ENCODE measurements around the gene UST. TPM values are rescaled to one million over a fixed set of nuclear protein-coding genes. Genes with fewer than 3 reads are reported as not detected.

The UST gene
- total RNA-seq, 2 donors from 2014 or later = 15.3 to 16.3 TPM

GRCh38 chr6:149074832-149075258 lies 328.0 kb downstream of the UST start:
- no peaks in the 10 kb centered on the region for H3K4me1 Mint-ChIP-seq
- H3K27me3 ChIP-seq (ENCODE audit: control insufficient read depth, insufficient read depth, low read length, poor library complexity, severe bottlenecking) = no peaks in the 10 kb centered on the region
- no peaks in the 10 kb centered on the region for H3K4me1 ChIP-seq (ENCODE audit: control insufficient read depth, insufficient read depth, low read length)
- H3K36me3 ChIP-seq (ENCODE audit: control insufficient read depth, insufficient read depth, low read length) = no peaks in the 10 kb centered on the region
- H3K9me3 ChIP-seq (ENCODE audit: control insufficient read depth, low read length) = no peaks in the 10 kb centered on the region
- H3K27ac Mint-ChIP-seq = no peak overlapping the region
- WGBS, 2 experiments (ENCODE audit: insufficient coverage in 1 of 2, insufficient read length in 1 of 2) = 78 to 93% methylated on average over 1 to 2 of the region's 2 CpGs
- no peak overlapping the region for H3K4me3 Mint-ChIP-seq
- no peaks in the 10 kb centered on the region for H3K27me3 Mint-ChIP-seq (ENCODE audit: insufficient read depth)
- no peaks in the 10 kb centered on the region for H3K9me3 Mint-ChIP-seq
- no peak overlapping the region for H3K9ac ChIP-seq (ENCODE audit: extremely low read depth, low read length, poor library complexity, severe bottlenecking)
- peaks cover 16% of the 10 kb centered on the region for H3K36me3 Mint-ChIP-seq (ENCODE audit: low read depth)
- H3K4me3 ChIP-seq (ENCODE audit: low read length) = no peak overlapping the region
- H3K27ac ChIP-seq (ENCODE audit: low read depth, low read length) = no peak overlapping the region
- no peak for TF ChIP-seq CTCF (conservative IDR thresholded peaks at IDR 0.05)
- DNase-seq = no peak

- Histone ChIP-seq H3K27me3 (ENCODE audit: control insufficient read depth, insufficient read depth, low read length, poor library complexity, severe bottlenecking) (no peaks in the 10 kb centered on the region), H3K36me3 (ENCODE audit: control insufficient read depth, insufficient read depth, low read length) (no peaks in the 10 kb centered on the region), H3K9ac (ENCODE audit: extremely low read depth, low read length, poor library complexity, severe bottlenecking) (no peak overlapping the region), H3K9me3 (ENCODE audit: control insufficient read depth, low read length) (no peaks in the 10 kb centered on the region), H3K4me3 (ENCODE audit: low read length) (no peak overlapping the region), H3K4me1 (ENCODE audit: control insufficient read depth, insufficient read depth, low read length) (no peaks in the 10 kb centered on the region), H3K27ac (ENCODE audit: low read depth, low read length) (no peak overlapping the region)
- DNase-seq = no peak
- 92 to 100% methylated on average over 1 to 6 of the region's 6 CpGs for WGBS, 2 experiments (ENCODE audit: insufficient coverage in 1 of 2, insufficient read length in 1 of 2)
- Mint-ChIP-seq H3K4me3 (no peak overlapping the region), H3K36me3 (ENCODE audit: low read depth) (peaks cover 16% of the 10 kb centered on the region), H3K9me3 (no peaks in the 10 kb centered on the region), H3K27me3 (ENCODE audit: insufficient read depth) (no peaks in the 10 kb centered on the region), H3K27ac (no peak overlapping the region), H3K4me1 (no peaks in the 10 kb centered on the region)
- TF ChIP-seq CTCF (conservative IDR thresholded peaks at IDR 0.05) = no peak
These were observed 329.0 kb downstream of the UST start for GRCh38 chr6:149075616-149076354.

GRCh38 chr6:149076355-149076734 lies 329.5 kb downstream of the UST start:
- Histone ChIP-seq H3K36me3 (ENCODE audit: control insufficient read depth, insufficient read depth, low read length) (no peaks in the 10 kb centered on the region), H3K4me1 (ENCODE audit: control insufficient read depth, insufficient read depth, low read length) (no peaks in the 10 kb centered on the region), H3K9me3 (ENCODE audit: control insufficient read depth, low read length) (no peaks in the 10 kb centered on the region), H3K4me3 (ENCODE audit: low read length) (no peak overlapping the region), H3K9ac (ENCODE audit: extremely low read depth, low read length, poor library complexity, severe bottlenecking) (no peak overlapping the region), H3K27ac (ENCODE audit: low read depth, low read length) (no peak overlapping the region), H3K27me3 (ENCODE audit: control insufficient read depth, insufficient read depth, low read length, poor library complexity, severe bottlenecking) (no peaks in the 10 kb centered on the region)
- Mint-ChIP-seq H3K27me3 (ENCODE audit: insufficient read depth) (no peaks in the 10 kb centered on the region), H3K4me1 (no peaks in the 10 kb centered on the region), H3K4me3 (no peak overlapping the region), H3K36me3 (ENCODE audit: low read depth) (peaks cover 16% of the 10 kb centered on the region), H3K9me3 (no peaks in the 10 kb centered on the region), H3K27ac (no peak overlapping the region)
- WGBS, 2 experiments (ENCODE audit: insufficient coverage in 1 of 2, insufficient read length in 1 of 2) = 94 to 100% methylated on average over 2 of the region's 2 CpGs
- DNase-seq = no peak
- no peak for TF ChIP-seq CTCF (conservative IDR thresholded peaks at IDR 0.05)
